Uterus (tissue), 4 donors: Measurements from ENCODE around the gene PRR23C. TPM values are rescaled to one million over a fixed set of nuclear protein-coding genes. Genes with fewer than 3 reads are reported as not detected.

Source experiments
- DNase-seq, 2 donors: peaks; one replicate each; pipeline ENCODE4 v3.0.0-alpha.2; 2019 to 2020
- H3K27ac ChIP-seq, 2 donors: fragments of 200-600 bp; sonication (generic); 1 replicate in 1 of 2; 2 replicates in 1 of 2; pipeline ENCODE4 v1.5.1; 2016 to 2018
- H3K27me3 ChIP-seq, 2 donors: fragments of 200-600 bp; sonication (generic); one replicate each; pipeline ENCODE4 v1.5.1; 2018 to 2019; ENCODE audit warnings: control low read depth in 1 of 2
- H3K36me3 ChIP-seq, 2 donors: fragments of 200-600 bp; sonication (generic); one replicate each; pipeline ENCODE4 v1.5.1; 2019; ENCODE audit warnings: control low read depth in 1 of 2
- H3K4me1 ChIP-seq, 2 donors: fragments of 200-600 bp; sonication (generic); one replicate each; pipeline ENCODE4 v1.5.1; 2018 to 2019; ENCODE audit warnings: control low read depth in 1 of 2
- H3K4me3 ChIP-seq, 2 donors: fragments of 200-600 bp; sonication (generic); 1 replicate in 1 of 2; 2 replicates in 1 of 2; pipeline ENCODE4 v1.5.1; 2018 to 2019; ENCODE audit warnings: mild to moderate bottlenecking in 1 of 2
- H3K9me3 ChIP-seq, 2 donors: fragments of 200-600 bp; sonication (generic); one replicate each; pipeline ENCODE4 v1.5.1; 2019; ENCODE audit warnings: control low read depth in 1 of 2
- CTCF ChIP-seq, 4 experiments: fragments of 200-600 bp in 2 of 4; fragments of 450-650 bp in 2 of 4; sonication (generic) in 2 of 4; IDR thresholded peaks; one replicate each; pipeline ENCODE4 v1.5.1; 2016 to 2019; ENCODE audit warnings: antibody characterized with exemption in 4 of 4, mild to moderate bottlenecking in 2 of 4, moderate library complexity in 1 of 4
- POLR2A ChIP-seq, 2 donors: fragments of 450-650 bp; IDR thresholded peaks; one replicate each; pipeline ENCODE4 v1.6.1; 2016; ENCODE audit warnings: antibody characterized with exemption in 2 of 2, mild to moderate bottlenecking in 1 of 2, moderate library complexity in 1 of 2
- intact Hi-C: fragments of 100-400 bp; cut with DNase I; formaldehyde crosslinking; loops from one replicate; pipeline ENCODE4 v1.15.1; 2023; ENCODE audit warnings: low total_unique reads
- total RNA-seq, 4 donors: library from RNA; depleted of rRNA in 3 of 4; stranded (reverse); fragments of >200 nt in 3 of 4; gene quantifications; one replicate each; pipeline versions ENCODE4 v1.1.0 to v1.2.4, GENCODE V29; 2014 to 2023
- donor health status: DM: yes; HTN: yes; CAD: no.

The PRR23C gene
- not detected for total RNA-seq

- no peak within 1 kb of the TSS for H3K27ac ChIP-seq
- TF ChIP-seq POLR2A (IDR thresholded peaks at IDR 0.05), result no peak
- no peak for TF ChIP-seq CTCF (IDR thresholded peaks at IDR 0.05)
- no peaks in the 10 kb centered on the region for H3K9me3 ChIP-seq
- H3K36me3 ChIP-seq, result no peaks in the 10 kb centered on the region
- DNase-seq, result no peak
- no peak within 1 kb of the TSS for H3K4me3 ChIP-seq
- H3K4me1 ChIP-seq, result no peaks in the 10 kb centered on the region
- intact Hi-C loops, result no loop called here
- H3K27me3 ChIP-seq, result no peaks in the 10 kb centered on the region
Measured at GRCh38 chr3:139044366-139045210, at the start of gene PRR23C. PRR23C (minus strand) TSS chr3:139044892; CDS start chr3:139044620, 272 bp downstream.

GRCh38 chr3:139093840-139094239, 49.1 kb upstream of the PRR23C start:
- no peaks in the 10 kb centered on the region for H3K4me1 ChIP-seq
- H3K27ac ChIP-seq, result no peak overlapping the region
- no peaks in the 10 kb centered on the region for H3K36me3 ChIP-seq
- H3K9me3 ChIP-seq, result no peaks in the 10 kb centered on the region
- TF ChIP-seq POLR2A (IDR thresholded peaks at IDR 0.05) (no peak), CTCF (IDR thresholded peaks at IDR 0.05) (no peak)
- intact Hi-C loops, result no loop called here
- no peak for DNase-seq
- H3K27me3 ChIP-seq, result no peaks in the 10 kb centered on the region
- no peak overlapping the region for H3K4me3 ChIP-seq

GRCh38 chr3:139088462-139089324, 44.0 kb upstream of the PRR23C start:
- no peak for DNase-seq
- H3K4me1 ChIP-seq, result no peaks in the 10 kb centered on the region
- H3K27me3 ChIP-seq, result no peaks in the 10 kb centered on the region
- no peaks in the 10 kb centered on the region for H3K36me3 ChIP-seq
- H3K4me3 ChIP-seq, result no peak overlapping the region
- H3K9me3 ChIP-seq, result no peaks in the 10 kb centered on the region
- intact Hi-C loops, result no loop called here
- TF ChIP-seq POLR2A (IDR thresholded peaks at IDR 0.05) (no peak), CTCF (IDR thresholded peaks at IDR 0.05) (no peak)
- no peak overlapping the region for H3K27ac ChIP-seq

- Histone ChIP-seq H3K27me3 (no peaks in the 10 kb centered on the region), H3K9me3 (no peaks in the 10 kb centered on the region), H3K4me1 (no peaks in the 10 kb centered on the region), H3K36me3 (no peaks in the 10 kb centered on the region), H3K27ac (no peak overlapping the region), H3K4me3 (no peak overlapping the region)
- TF ChIP-seq CTCF (IDR thresholded peaks at IDR 0.05) (no peak), POLR2A (IDR thresholded peaks at IDR 0.05) (no peak)
- no peak for DNase-seq
- intact Hi-C loops, result no loop called here
Measured at GRCh38 chr3:139087621-139088020, 42.9 kb upstream of the PRR23C start.

GRCh38 chr3:139084176-139084575, 39.5 kb upstream of the PRR23C start:
- Histone ChIP-seq H3K36me3 (no peaks in the 10 kb centered on the region), H3K9me3 (no peaks in the 10 kb centered on the region), H3K4me1 (no peaks in the 10 kb centered on the region), H3K27me3 (no peaks in the 10 kb centered on the region), H3K27ac (no peak overlapping the region), H3K4me3 (no peak overlapping the region)
- no peak for DNase-seq
- intact Hi-C loops, result no loop called here
- TF ChIP-seq CTCF (IDR thresholded peaks at IDR 0.05) (no peak), POLR2A (IDR thresholded peaks at IDR 0.05) (no peak)
